Measurements from ENCODE around the gene PHACTR2. TPM values are rescaled to one million over a fixed set of nuclear protein-coding genes. Genes with fewer than 3 reads are reported as not detected.

PHACTR2 gene
- total RNA-seq, 1 donor from 2014 or later: 67.4 TPM

- no peak for DNase-seq (ENCODE audit: low spot score)
Measured at GRCh38 chr6:143674483-143675381, 3.0 kb upstream of the PHACTR2 start.

- DNase-seq (ENCODE audit: low spot score): no peak
Measured at GRCh38 chr6:143675382-143675900, 2.3 kb upstream of the PHACTR2 start.

- no peak for DNase-seq (ENCODE audit: low spot score)
Measured at GRCh38 chr6:143675946-143676345, 1.8 kb upstream of the PHACTR2 start.

GRCh38 chr6:143676437-143677045 lies 1.2 kb upstream of the PHACTR2 start:
- DNase-seq (ENCODE audit: low spot score): no peak

- DNase-seq (ENCODE audit: low spot score): no peak
Measured at GRCh38 chr6:143677577-143677890, 231 bp upstream of the PHACTR2 start.

- no peak for DNase-seq (ENCODE audit: low spot score)
Measured at GRCh38 chr6:143679041-143679440, 1.3 kb downstream of the PHACTR2 start.

GRCh38 chr6:143680141-143680540 lies 2.4 kb downstream of the PHACTR2 start:
- no peak for DNase-seq (ENCODE audit: low spot score)

- DNase-seq (ENCODE audit: low spot score): no peak
Measured at GRCh38 chr6:143682805-143683204, 5.0 kb downstream of the PHACTR2 start.

- DNase-seq (ENCODE audit: low spot score): no peak
Measured at GRCh38 chr6:143684486-143684885, 6.7 kb downstream of the PHACTR2 start.

GRCh38 chr6:143685653-143686052 lies 7.9 kb downstream of the PHACTR2 start:
- DNase-seq (ENCODE audit: low spot score): no peak

- no peak for DNase-seq (ENCODE audit: low spot score)
Measured at GRCh38 chr6:143687591-143687990, 9.8 kb downstream of the PHACTR2 start.

GRCh38 chr6:143688681-143689080 lies 10.9 kb downstream of the PHACTR2 start:
- no peak for DNase-seq (ENCODE audit: low spot score)

- DNase-seq (ENCODE audit: low spot score): no peak
Measured at GRCh38 chr6:143689852-143690251, 12.1 kb downstream of the PHACTR2 start.

- DNase-seq (ENCODE audit: low spot score): no peak
Measured at GRCh38 chr6:143691155-143691554, 13.4 kb downstream of the PHACTR2 start.

- no peak for DNase-seq (ENCODE audit: low spot score)
Measured at GRCh38 chr6:143691900-143692636, 14.3 kb downstream of the PHACTR2 start.

GRCh38 chr6:143692696-143693095 lies 14.9 kb downstream of the PHACTR2 start:
- DNase-seq (ENCODE audit: low spot score): no peak

GRCh38 chr6:143694013-143694412 lies 16.2 kb downstream of the PHACTR2 start:
- DNase-seq (ENCODE audit: low spot score): no peak

GRCh38 chr6:143694560-143694959 lies 16.8 kb downstream of the PHACTR2 start:
- DNase-seq (ENCODE audit: low spot score): no peak

- DNase-seq (ENCODE audit: low spot score): no peak
Measured at GRCh38 chr6:143695130-143695968, 17.6 kb downstream of the PHACTR2 start.

- no peak for DNase-seq (ENCODE audit: low spot score)
Measured at GRCh38 chr6:143695969-143696663, 18.4 kb downstream of the PHACTR2 start.

GRCh38 chr6:143696664-143697000 lies 18.9 kb downstream of the PHACTR2 start:
- DNase-seq (ENCODE audit: low spot score): no peak
